Astrocyte of the spinal cord (primary cell): ENCODE data around the gene TMEM154.
"Not testable (repeated sequence)": the region's sequence is repeated elsewhere in the genome, so short reads cannot be mapped to it uniquely, and the experiment has no call there.

ENCODE experiments used
- DNase-seq: peaks from one replicate; pipeline ENCODE4 v3.0.0; 2011; ENCODE audit warnings: low read depth, low spot score
- H3K4me3 ChIP-seq: 2 replicates; pipeline ENCODE4 v1.5.1; 2011; ENCODE audit warnings: low read depth, mild to moderate bottlenecking, low read length, moderate library complexity
- in situ Hi-C: cut with HindIII; loops from 2 replicates; pipeline ENCODE4 v1.10.0; 2017; ENCODE audit warnings: low sequenced_read_pairs
- TF ChIP-seq, protein P1 (sequence below): IDR thresholded peaks from 2 replicates; pipeline ENCODE4 v1.5.1; 2012; ENCODE audit warnings: low read depth, mild to moderate bottlenecking, low read length, inconsistent platforms

Gene TMEM154

DNA sequence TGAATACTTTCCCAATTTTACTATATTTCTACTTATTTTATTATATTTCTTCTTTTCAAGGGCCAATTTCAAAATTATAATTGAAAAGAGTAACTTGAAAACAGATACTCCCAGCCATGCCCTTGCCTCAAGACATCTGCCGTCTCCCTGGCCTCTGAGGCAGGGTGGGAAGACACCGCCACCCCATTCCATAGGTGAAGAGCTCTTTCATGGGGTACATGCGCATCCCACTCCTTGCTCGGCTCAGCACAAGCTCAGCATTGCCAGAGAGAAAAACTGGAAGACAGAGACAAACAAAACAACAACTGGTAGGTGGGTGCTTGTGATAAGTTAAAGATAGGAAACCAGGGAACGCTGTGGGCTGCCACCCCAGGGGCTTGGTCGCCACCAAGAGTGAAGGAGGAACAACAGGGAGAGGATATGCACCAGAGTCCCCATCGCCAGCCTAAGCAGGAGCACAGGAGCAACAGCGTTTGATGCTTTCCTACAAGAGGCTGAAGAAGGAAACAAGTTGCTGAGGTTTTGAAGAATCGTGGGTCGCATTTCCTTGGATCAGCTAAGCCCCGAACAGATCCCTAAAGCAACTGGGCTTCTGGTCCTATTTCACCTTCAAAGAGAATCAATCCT, 11.3 kb downstream of the TMEM154 start:
- no peak for DNase-seq
- no peak overlapping the region for H3K4me3 ChIP-seq
- in situ Hi-C loops: no loop called here
- TF ChIP-seq, protein P1, sequence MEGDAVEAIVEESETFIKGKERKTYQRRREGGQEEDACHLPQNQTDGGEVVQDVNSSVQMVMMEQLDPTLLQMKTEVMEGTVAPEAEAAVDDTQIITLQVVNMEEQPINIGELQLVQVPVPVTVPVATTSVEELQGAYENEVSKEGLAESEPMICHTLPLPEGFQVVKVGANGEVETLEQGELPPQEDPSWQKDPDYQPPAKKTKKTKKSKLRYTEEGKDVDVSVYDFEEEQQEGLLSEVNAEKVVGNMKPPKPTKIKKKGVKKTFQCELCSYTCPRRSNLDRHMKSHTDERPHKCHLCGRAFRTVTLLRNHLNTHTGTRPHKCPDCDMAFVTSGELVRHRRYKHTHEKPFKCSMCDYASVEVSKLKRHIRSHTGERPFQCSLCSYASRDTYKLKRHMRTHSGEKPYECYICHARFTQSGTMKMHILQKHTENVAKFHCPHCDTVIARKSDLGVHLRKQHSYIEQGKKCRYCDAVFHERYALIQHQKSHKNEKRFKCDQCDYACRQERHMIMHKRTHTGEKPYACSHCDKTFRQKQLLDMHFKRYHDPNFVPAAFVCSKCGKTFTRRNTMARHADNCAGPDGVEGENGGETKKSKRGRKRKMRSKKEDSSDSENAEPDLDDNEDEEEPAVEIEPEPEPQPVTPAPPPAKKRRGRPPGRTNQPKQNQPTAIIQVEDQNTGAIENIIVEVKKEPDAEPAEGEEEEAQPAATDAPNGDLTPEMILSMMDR: no peak

DNA sequence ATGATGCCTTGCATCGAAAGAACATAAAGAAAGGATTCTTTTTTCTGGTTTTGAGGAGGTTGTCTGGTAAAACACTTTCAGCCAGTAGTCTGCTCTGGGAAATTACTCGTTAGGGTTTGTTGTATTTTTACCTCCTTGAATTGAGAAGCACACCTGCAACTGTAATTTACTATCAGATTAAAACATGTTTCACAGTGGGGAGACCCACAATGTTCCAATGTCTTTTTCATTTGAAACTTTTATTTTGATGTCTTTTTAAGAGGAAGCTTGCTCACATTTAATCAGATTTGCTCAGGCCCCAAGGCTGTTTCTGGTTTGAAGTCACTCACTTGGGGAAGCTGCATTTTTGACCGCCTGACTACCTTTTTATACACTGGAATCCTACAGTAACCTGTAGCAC, 12.0 kb downstream of the TMEM154 start:
- TF ChIP-seq, protein P1: no peak
- in situ Hi-C loops: no loop called here
- H3K4me3 ChIP-seq: no peak overlapping the region
- DNase-seq: no peak

DNA sequence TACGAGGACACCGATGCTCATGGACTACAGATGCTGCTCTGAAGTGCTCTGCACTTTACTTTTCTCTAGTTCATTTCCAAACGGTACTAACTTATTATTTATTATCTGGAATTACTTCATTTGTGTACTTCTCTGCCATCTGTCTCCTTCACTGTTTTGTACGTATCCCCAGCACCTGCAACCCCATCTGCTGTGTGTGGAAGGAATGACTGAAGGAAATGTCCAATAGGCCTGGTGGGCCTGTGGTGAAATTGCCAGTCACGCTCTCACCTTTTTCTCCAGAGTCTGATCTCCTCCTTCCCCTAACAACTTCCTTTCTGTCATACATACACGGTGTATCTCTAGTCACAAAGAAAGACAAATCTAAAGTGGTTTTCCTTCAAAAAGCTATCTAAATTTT, 12.9 kb downstream of the TMEM154 start:
- TF ChIP-seq, protein P1: no peak
- in situ Hi-C loops: no loop called here
- H3K4me3 ChIP-seq: no peak overlapping the region
- DNase-seq: no peak

DNA sequence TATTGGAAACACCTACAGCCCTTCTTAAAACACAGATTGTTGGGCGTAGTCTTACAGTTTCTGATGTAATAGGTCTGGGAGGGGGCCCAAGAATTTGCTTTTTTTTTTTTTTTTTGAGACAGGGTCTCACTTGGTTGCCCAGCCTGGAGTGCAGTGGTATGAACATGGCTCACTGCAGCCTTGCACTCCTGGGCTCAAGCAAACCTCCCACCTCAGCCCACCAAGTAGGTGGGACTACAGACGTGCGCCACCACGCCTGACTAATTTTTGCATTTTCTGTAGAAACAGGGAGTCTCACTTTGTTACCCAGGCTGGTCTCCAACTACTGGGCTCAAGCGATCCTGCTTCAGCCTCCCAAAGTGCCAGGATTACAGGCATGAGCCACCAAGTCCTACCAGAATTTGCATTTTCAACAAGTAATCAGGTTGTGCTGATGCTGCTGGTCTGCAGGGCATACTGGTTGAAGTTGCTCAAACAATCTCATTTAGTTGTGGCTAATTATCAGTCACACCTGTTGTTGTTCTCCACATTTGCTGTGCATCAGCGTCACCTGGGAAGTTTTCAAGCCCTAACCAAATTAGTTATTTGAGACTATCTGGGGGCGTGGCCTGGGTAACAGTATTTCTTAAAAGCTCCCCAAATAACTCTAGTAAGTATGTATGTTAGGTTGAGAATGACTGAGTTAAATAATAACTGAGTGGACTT, 14.0 kb downstream of the TMEM154 start:
- TF ChIP-seq, protein P1: no peak
- no peak overlapping the region for H3K4me3 ChIP-seq
- DNase-seq: no peak
- in situ Hi-C loops: no loop called here

DNA sequence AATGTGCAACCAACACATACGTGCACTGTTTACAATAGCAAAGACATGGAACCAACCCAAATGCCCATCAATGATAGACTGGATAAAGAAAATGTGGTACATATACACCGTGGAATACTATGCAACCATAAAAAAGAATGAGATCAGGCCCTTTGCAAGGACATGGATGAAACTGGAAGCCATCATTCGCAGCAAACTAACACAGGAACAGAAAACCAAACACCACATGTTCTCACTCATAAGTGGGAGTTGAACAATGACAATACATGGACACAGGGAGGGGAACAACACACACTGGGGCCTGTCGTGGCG, 15.8 kb downstream of the TMEM154 start:
- in situ Hi-C loops, DNase-seq, H3K4me3 ChIP-seq: not testable (repeated sequence)

DNA sequence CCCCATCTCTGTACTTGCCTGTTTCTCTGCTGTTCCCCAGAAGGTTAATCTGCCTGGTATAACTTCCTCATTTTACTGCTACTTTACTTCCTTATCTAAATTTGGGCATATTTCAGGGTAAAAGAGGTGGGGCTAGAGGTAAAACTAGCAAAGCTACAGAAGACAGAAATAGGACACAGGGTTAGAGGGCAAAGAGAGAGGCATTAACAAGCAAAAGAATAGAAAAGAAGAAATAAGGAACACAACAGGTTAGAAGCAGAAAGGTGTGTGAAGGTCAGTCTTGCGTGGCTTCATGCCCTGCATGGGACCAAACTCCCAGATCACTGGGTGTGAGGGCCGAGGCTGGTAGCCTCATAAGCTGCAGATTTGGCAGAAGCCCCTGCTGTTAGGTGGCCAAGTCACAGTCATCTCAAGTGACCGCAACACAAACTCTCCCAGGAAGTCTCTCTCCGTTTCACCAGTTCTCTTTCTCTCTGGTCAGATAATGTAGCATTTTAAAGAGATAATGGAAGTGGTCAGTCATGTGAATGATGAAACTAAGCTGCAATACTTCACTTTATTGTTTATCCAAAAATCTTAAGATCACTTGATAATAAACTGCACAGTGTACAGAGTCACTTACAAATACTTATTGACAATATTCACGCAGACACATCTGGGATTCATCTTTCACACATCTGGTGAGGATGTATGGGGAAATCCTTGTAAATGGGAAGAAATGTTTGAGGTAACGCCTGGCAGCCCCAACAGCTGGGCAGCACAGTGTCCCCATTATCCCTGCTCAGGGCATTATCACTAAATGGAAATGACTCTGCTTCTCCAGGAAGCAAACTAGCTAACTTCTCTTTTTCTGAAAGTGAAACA, 16.4 kb downstream of the TMEM154 start:
- TF ChIP-seq, protein P1: no peak
- H3K4me3 ChIP-seq: no peak overlapping the region
- peak; percentile 5 for DNase-seq
- in situ Hi-C loops: no loop called here

DNA sequence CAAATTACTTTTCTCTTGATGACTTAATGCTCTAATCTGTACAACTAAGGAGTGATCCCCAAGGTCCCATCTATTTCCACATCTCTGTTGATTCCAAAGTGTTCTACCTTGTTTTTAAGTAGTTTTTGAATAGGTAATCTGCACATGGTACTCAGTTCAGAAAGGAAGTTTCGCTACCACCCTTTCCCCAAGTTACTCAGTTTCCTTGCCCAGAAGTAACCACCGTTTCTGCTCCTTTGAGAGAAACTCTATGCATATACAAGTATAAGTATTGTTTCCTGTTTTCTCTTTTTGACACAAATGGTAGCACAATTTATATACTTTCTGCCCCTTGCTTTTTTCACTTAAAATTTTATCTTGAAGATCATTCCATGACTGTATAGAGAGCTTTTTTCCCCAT, 18.1 kb downstream of the TMEM154 start:
- H3K4me3 ChIP-seq: no peak overlapping the region
- in situ Hi-C loops: no loop called here
- DNase-seq: no peak
- TF ChIP-seq, protein P1: no peak
